ENCODE measurements around the gene DENND5A.
"Not testable (repeated sequence)": the region's sequence is repeated elsewhere in the genome, so short reads cannot be mapped to it uniquely, and the experiment has no call there.

DENND5A gene

DNA sequence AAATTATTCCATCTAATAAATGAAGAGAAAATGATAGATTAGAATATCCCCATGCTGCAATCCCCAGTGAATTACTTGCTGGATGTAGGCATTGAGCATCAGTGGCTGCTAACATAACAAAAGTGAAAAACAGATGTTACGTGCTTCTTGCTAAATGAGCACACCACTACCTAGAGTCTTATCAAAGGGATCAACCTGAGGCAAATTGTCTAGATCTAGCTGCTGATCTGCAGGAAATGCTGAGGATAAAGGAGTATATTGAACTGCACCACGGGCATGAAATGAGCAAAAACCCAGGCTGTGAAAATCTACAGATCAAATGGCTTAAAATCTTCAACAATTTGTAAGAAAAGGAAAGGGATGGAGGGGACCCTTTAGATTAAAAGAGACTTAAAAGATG, 128.4 kb downstream of the DENND5A start:
- no peak for DNase-seq

DNA sequence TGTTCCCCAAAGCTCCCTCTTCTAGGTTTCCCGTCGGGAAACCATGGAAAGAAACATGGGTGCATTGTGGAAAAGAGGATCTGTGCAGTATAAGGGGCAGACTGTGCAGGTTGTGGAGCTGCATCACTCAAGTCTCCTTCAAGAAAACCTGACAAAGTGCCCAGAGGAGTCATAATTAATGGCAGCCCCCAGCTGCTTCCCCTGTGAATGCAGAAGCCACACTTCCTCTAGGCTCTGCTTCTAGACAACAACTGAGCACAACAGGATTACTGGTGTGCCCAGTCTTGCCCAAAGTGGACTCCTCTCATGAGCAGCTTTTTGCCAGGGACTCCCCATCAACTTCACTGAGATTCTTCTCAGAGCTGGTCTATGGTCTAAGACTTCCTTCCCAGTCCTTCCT, 131.2 kb downstream of the DENND5A start:
- no peak for DNase-seq

DNA sequence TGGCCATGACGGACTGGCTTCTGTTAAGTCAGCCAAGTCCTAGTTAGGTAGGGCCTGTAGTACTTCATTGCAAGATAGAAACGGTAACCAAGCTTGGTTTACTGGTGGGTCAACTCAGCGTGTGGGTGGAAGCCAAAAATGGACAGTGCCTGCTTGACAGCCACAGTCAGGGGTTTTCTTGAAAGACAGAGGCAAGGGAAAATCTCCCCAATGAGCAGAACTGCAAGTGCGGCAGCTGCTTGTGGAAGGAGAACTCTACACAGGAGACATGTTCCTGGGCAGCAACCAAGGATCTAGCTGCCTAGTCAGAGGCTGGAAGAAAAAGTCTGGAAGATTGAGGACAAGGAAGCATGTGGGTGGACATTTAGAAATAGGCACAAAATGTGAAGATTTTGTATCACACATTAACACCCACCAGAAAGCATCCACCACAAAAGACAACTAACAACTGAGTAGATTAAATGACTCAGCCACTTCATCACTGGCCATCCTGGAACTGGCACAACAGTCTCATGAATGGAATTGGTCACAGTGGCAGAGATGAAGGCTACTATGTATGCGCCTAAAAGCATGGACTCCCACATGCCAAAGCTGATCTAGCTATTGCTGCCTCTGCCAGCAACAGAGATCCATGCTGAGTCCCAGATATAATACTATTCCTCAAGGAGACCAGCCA, 132.8 kb downstream of the DENND5A start:
- no peak for DNase-seq

DNA sequence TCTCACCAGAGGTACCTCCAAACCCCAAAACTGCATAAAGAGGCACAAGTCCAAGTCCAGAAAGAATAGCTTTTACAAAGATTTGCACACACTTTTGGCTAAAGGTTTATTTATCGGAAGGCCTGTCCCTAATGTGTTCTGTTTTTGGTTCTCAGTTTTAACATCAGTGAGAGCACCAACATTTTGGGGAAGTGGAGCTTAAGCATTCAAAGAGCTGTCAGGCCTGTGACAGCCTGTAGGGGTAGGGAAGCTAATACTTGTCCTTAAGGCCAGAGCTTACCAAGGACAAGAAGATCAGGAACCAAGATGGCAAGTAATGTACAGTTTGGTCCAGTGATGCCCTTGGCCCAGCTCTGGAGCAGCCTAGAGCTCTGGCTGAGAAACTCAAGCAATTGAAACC, 134.9 kb downstream of the DENND5A start:
- no peak for DNase-seq

DNA sequence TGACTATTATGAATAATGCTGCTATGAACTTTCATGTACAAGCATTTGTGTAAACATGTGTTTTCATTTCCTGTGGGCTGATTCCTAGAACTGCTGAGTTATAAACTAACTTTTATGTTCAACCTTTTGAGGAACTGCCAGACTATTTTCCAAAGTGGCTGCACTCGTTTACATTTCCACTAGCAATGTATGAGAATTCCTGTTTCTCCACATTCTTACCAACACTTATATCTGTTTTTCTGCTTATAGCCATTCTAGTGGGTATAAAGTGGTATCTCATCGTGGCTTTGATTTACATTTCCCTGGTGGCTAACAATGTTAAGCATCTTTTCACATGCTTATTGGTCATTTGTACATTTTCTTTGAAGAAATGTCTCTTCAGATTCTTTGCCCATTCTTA, 138.5 kb downstream of the DENND5A start:
- DNase-seq: no peak

DNA sequence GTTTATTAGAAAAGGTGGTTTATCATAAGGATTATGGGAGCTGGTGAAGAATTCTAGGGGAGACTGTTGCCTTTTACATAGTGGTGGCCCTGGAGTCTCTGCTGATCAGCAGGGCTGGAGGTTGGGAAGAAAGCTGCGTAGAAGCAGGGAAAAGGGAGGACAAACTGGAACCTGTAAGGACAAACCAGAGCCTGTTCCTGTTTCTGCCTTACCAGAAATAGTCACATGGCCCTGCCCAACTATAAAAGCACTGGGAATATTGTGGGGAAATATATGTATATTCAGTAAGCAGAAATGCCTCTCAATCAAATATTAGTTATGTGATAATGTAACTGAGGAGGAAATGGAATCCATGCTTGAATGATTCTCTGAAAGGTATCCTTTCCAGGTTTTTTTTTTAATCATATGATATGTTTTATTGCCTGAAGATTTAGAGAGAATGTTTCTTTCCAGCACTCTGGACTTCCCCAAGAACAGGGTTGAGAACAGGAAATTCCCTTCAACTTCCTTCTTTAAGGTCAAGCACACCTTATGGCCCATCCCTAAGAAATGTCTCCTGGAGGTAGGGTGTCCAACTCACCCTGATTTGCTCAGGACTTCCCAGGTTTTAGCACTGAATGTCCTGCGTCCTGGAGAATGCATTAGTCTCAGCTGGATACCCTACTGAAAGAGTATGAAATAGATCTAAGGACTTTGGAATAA, 139.8 kb downstream of the DENND5A start:
- DNase-seq: no peak

DNA sequence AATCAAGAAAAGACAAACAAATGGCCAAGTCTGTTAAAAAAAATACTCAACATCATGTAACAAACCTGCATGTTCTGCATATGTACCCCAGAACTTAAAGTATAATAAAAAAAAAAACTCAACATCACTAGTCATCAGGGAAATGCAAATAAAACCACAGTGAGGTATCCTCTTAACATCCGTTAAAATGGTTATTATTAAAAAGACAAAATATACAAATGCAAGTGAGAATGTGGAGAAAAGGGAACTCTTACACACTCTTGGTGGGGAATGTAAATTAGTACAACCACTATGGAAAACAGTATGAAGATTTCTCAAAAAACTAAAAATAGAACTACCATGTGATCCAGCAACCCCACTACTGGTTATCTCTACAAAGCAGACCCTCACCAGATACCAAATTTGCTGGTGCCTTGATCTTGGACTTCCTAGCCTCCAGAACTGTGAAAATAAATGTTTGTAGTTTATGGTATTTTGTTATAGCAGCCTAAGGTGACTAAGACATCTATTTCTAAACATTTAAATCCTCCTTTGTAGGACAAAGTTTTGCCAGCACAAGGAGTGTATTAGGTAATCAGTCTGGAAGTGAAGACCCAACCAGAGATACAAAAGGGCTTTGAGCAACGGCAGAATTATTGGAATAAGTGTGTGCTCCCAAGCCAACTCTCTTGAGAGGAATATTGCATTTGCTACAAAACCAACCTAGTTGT, 141.4 kb downstream of the DENND5A start:
- no peak for DNase-seq

DNA sequence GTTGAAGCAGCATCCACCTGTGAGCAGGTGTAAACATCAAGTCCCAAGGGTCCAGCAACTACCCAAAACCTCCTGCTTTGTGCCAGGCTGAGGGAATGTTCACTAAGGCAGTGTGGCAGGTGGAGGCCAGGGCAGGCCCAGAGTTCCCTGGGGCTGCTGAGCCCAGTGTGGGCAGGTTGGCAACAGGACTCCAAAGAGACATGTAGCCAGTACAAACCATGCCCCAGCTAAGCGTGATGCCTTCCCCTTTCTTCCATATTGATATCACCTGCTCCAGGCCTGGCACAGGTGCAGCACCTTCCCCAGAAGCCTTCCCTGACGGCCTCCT, 143.7 kb downstream of the DENND5A start:
- DNase-seq: no peak

DNA sequence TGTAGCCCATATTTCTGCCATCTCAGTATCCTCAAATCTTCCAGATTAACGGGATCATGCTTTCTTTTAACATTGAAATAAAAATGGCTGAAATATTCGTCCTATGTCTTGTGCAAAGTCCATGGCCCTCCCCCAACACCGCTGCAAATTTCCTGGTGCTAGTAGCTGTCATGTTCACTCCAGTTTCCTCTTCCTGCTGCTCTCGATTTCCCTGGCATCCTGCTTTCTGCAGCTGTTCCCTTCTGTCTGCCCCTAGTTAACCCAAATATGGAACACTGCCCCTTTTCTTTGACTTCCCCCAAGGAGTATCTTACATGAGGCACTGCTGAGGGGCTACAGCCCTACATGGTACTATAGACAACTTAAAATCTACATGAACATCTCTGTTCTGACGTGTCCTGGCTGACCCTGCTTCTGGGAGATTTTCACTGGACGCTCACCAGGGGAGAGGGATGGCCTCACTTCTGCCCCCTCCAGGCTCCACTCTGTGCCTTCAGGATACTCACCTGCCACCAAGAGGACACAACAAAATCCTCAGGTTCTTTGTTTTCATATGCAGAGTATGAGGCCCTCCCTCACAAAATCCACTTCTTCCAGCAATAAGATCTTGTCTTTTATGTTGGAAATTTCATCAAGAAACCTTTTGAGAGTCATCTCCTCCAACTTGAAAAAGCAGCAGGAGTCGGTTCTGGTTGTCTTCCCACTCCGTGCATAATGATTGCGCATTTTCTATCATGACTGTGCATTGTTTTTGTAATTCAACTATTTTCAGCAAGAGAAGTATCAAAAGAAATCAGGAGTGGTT, 144.3 kb downstream of the DENND5A start:
- DNase-seq: no peak

DNA sequence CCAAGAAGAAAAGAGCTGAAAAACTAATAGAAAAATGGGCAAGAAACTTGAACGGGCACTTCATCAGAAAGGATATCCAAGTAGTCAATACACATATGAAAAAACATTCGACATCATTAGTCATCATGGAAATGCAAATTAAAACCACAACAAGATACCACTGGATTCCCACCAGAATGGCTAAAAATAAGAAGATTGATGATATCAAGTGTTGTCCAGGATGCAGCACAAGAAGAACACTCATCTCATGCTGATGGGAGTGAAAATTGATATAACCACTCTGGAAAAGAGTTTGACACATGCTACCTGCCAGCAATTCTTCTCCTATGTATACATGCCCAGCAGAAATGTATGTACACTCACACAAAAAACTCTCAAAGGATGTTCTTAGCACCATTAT, 146.9 kb downstream of the DENND5A start:
- DNase-seq: no peak

DNA sequence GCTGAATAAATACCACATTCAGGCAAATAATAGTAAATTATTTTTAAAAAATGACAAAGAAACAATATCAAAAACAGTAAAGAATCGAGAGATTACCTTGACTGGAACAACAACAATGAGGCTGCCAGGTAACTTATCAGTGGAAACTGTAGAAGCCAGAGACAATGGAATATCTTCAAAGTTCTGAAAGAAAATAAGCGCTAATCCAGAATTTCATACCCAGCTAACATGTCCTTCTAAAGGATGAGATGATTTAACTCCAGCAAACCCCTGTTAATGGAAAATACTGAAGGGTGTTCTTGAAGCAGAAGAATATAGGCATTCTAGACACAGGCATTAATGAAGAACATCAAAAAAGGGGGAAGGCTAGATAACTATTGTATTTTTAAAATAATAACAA, 153.1 kb downstream of the DENND5A start:
- DNase-seq: no peak

DNA sequence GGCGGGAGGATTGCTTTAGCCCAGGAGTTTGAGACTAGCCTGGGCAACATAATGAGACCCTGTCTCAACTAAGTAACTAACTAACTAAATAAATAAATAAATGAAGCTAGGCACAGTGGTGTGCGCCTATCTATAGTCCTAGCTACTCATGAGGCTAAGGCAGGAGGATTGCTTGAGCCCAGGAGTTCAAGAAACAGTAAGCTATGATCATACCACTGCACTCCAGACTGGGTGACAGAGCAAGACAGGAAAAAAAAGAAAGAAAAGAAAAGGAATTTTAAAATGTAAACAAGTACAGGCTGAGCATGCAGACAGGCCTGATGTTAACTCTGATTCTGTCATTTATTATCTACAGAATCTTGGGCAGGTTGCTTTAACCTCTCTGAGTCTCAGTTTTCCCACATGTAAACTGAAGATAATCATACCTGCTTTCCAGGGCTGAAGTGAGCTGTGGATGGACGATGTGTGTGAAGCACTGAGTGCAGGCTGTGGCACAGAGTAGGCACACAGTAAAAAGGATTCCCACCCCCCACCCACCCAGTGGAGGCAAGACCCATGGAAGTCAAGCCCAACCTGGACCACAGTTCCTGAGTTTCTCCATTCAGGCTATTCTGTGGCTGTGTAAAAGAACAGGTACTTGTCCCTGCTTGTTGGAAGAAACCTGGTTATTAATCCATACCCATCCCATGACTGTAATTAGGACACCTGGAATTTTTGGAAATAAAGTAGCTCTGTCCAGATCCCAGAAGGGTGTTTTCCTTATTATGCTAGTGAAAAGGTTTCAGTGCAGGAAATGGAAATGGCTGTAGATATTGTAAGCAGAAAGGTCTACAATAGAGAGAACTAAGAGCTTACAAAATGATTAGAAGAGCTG, 155.1 kb downstream of the DENND5A start:
- DNase-seq: no peak

DNA sequence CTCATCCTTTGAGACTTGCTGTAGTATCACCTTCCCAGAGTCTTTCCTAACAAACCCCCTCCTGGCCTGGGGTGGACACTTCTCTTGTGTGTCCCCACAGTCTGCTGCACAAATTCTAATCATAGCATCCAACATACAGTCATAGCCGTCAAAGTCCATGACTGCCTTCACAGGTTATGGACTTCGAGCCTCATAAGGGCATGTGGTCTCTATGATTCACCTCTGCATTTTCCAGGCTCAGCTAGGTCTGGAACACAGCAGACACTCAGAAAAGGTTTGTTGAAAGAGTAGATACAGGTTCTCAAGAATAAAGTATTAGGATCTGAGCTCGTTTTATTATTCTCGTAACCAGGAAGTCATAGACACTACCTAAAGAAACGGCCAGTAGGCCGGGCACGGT, 160.6 kb downstream of the DENND5A start:
- no peak for DNase-seq

DNA sequence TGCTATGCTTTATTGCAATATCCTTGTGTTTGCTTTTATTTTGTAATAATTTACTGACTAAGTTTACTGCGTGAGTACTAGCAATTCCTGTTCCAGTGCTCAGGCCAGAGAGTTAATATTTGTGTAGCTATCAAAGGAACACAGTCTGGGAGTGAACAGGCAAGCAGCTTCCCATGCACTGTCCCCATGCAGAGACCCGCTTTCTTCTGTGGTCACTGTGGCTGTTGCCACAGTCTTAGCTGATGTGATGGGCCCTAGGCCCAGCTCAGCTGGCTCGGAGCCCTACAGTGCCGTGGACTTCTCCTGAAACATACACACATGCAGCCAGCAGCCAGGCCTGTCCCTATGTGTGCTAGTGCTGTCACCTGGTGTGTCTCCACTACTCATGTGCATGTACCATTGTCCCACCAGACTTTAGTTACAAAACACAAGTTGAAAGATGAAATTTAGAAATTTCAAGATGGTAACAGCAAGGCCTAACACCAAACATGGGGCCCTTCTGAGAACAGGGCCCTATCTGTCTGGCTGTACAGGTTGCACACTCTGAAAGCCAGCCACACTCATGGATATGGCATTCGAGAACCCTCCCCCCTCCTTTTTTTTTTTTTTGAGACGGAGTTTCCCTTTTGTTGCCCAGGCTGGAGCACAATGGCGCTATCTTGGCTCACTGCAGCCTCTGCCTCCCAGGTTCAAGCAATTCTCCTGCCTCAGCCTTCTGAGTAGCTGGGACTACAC, 161.4 kb downstream of the DENND5A start:
- no peak for DNase-seq

DNA sequence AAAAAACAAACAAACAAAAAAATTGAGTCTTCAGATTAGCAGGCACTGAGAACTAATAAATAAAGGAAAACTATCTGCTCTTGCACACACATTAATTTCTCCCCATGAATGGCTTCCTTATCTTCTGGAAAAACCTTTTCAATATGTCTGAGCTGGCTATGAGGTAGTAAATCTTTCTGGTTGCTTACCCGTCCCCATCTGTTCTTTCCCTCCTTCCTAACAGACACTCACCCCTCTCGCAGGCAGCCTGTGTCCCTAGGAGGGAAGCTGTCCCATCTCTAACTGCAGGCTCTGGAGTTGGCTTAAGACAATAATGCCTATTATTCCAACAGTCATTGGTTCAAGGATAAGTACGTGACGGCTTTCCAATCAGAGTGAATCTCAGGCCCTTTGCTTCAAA, 165.5 kb downstream of the DENND5A start:
- no peak for DNase-seq

DNA sequence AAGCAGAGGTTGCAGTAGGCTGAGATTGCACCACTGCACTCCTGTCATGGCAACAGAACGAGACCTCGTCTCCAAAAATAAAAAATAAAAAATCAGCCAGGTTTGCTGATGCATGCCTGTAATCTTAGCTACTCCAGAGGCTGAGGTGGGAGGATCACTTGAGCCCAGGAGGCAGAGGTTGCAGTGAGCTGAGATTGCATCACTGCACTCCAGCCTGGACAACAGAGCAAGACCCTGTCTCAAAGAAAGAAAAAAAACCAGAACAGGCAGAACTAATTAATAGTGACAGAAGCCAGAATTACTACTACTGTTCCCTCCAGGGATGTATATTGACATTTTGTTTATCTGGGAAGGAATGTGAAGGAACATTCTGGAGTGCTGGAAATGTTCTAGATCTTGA, 166.7 kb downstream of the DENND5A start:
- not testable (repeated sequence) for DNase-seq

DNA sequence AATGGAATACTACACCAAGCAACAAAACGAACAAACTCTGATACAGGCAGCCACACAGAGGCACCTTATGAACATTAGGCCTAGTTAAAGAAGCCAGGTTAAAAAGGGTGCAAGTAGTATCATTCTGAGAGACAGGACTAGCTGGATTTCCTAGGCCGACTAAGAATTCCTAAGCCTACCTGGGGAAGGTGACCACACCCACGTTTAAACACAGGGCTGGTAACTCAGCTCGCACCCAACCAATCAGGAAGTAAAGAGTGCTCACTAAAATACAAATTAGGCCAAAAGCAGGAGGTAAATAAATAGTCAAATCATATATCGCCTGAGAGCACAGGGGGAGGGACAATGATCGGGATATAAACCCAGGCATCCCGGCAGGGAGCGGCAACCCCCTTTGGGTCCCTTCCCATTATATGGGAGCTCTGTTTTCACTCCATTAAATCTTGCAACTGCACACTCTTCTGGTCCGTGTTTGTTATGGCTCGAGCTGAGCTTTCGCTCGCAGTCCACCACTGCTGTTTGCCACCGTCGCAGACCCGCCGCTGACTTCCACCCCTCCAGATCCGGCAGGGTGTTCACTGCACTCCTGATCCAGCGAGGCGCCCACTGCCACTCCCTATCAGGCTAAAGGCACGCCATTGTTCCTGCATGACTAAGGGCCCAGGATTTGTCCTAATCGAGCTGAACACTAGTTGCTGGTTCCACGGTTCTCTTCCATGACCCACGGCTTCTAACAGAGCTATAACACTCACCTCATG, 167.8 kb downstream of the DENND5A start:
- not testable (repeated sequence) for DNase-seq

DNA sequence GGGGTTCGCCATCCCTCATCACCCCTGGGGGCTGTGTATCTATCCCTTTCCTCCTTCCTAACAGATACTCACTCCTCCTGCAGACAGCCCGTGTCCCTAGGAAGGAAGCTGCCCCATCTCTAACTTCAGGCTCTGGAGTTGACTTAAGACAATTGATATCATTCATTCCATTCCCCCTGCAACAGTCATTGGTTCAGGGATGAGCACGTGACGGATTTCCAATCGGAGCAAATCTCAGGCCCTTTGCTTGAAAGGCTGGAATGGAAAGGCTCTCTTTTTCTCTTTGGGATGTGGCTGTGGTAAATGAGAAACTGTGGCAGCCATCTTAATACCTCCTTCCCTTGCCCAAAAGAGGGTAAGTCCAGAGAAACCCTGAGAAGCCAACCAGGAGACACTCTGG, 168.7 kb downstream of the DENND5A start:
- no peak for DNase-seq

DNA sequence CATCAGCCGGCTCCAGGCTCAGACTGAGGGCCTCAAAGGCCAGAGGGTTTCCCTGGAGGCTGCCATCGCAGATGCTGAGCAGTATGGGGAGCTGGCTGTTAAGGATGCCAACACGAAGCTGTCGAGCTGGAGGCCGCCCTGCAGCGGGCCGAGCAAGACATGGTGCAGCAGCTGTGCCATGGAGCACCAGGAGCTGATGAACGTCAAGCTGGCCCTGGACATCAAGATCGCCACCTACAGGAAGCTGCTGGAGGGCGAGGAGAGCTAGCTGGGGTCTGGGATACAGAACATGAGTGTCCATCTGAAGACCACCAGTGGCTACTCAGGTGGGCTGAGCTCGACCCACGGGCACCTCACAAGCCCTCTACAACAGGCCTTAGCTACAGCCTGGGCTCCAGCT, 169.7 kb downstream of the DENND5A start:
- no peak for DNase-seq

DNA sequence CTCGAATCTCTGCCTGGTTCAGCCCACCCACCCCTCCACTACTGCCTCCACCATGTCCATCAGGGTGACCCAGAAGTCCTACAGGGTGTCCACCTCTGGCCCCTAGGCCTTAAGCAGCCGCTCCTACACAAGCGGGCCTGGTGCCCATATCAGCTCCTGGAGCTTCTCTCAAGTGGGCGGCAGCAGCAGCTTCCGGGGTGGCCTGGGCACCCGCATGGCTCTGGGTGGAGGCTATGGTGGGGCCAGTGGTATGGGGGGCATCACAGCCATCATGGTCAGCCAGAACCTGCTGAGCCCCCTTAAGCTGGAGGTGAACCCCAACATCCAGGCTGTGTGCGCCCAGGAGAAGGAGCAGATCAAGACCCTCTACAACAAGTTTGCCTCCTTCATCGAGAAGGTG, 170.7 kb downstream of the DENND5A start:
- no peak for DNase-seq
